Adrenal gland (tissue), 5 donors: ENCODE data around the gene UNC13B.

Source experiments
- CTCF ChIP-seq, 6 experiments: fragments of 450-650 bp in 4 of 6; fragments of 200-600 bp in 2 of 6; sonication (generic) in 1 of 6; IDR thresholded peaks; 1 replicate in 5 of 6; 2 replicates in 1 of 6; pipeline versions ENCODE4 v1.5.1 to v1.8.0; 2016 to 2021; ENCODE audit warnings: antibody characterized with exemption in 6 of 6, mild to moderate bottlenecking in 2 of 6, moderate library complexity in 1 of 6
- POLR2A ChIP-seq, 2 donors: fragments of 450-650 bp; IDR thresholded peaks; one replicate each; pipeline ENCODE4 v1.6.1; 2017; ENCODE audit warnings: antibody characterized with exemption in 2 of 2, mild to moderate bottlenecking in 2 of 2, moderate library complexity in 1 of 2
- donor health status: DM: no; HTN: no; CAD: no.

- no peak for TF ChIP-seq CTCF (IDR thresholded peaks at IDR 0.05)
- no peak for TF ChIP-seq POLR2A (IDR thresholded peaks at IDR 0.05)
Measured at GRCh38 chr9:35257986-35258659, 96.3 kb downstream of the UNC13B start.
